ENCODE results near the gene MICU2. TPM values are rescaled to one million over a fixed set of nuclear protein-coding genes. Genes with fewer than 3 reads are reported as not detected.

The MICU2 gene
- total RNA-seq, 1 experiment from 2014 or later = 16.3 TPM

DNA sequence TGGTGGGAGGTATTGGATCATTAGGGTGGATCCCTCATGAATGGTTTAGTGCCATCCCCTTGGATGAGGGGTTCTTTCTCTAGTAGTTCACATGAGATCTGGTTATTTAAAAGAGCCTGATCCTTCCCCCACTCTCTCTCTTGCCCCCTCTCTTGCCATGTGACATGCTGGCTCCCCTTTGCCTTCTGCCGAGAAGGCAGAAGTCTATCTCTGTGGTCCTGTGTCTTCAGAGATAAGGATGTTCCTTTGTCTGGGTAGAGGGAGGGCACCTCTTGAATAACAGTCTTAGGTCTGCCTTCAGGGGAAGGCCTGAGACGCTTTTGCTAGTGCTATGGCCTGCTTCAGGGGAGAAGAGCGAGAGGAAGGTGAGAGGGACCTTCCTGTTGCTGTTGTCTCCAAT lies 142.8 kb downstream of the MICU2 start:
- CTCF ChIA-PET = no interaction called here
- DNase-seq = no peak
- Mint-ChIP-seq H3K27me3 (ENCODE audit: unreplicated experiment) (no peaks in the 10 kb centered on the region), H3K27ac (ENCODE audit: unreplicated experiment) (no peak overlapping the region), H3K36me3 (ENCODE audit: insufficient read depth, unreplicated experiment) (peaks cover 21% of the 10 kb centered on the region), H3K4me1 (ENCODE audit: low read depth, unreplicated experiment) (peaks cover 21% of the 10 kb centered on the region), H3K4me3 (ENCODE audit: low read depth, unreplicated experiment) (no peak overlapping the region), H3K9me3 (ENCODE audit: low read depth, unreplicated experiment) (no peaks in the 10 kb centered on the region)
- intact Hi-C loops (cut with micrococcal nuclease; ENCODE audit: unreplicated experiment) = no loop called here
- TF ChIP-seq, protein P1, sequence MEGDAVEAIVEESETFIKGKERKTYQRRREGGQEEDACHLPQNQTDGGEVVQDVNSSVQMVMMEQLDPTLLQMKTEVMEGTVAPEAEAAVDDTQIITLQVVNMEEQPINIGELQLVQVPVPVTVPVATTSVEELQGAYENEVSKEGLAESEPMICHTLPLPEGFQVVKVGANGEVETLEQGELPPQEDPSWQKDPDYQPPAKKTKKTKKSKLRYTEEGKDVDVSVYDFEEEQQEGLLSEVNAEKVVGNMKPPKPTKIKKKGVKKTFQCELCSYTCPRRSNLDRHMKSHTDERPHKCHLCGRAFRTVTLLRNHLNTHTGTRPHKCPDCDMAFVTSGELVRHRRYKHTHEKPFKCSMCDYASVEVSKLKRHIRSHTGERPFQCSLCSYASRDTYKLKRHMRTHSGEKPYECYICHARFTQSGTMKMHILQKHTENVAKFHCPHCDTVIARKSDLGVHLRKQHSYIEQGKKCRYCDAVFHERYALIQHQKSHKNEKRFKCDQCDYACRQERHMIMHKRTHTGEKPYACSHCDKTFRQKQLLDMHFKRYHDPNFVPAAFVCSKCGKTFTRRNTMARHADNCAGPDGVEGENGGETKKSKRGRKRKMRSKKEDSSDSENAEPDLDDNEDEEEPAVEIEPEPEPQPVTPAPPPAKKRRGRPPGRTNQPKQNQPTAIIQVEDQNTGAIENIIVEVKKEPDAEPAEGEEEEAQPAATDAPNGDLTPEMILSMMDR (IDR thresholded peaks at IDR 0.05; ENCODE audit: unreplicated experiment) = no peak
- BruUV-seq (replicated peaks) = no TSS peak

DNA sequence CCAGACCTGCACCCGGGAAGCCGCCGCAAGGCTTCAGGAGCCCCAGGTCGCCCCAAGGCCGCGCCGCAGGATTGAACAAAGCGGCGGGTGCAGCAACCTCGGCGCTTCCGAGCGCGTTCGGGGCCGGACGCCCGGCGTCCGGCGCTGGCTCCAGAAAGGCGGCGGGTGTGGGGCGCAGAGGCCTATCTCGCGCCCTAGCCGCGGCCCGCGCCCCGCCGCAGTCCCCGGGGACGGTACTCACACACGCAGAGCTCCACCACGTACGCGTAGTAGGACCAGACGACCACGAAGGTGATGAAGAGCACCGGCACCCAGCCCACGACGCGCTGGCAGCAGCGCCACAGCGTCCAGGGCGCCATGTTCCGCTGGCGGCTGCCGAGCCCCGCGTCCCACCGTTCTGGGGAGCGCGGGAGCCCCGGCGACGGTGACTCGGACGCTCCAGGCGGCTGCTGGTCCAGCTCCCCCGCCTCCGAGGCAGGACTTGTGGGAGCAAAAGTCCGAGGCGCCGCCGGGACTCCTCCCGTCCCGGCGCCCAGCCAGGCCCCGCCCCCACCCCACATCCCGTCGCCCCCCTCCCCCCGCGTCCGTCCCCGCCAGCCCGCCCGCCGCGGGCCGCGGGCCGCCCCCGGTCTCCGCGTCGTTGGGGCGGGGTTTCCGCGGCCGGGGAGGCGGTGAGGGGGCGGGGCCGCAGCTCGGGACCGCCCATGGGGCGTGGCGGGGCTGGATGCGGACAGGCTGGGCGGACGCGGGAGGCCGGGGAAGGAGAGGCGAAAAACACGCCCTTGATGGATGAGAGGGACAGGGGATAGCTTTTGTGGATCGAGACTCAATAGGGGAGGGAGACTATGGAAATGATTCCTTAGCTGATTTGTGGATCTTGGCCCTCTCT lies 144.9 kb downstream of the MICU2 start, which contains the start of gene ZDHHC20:
Gene ZDHHC20 (minus strand): TSS at position 491 of the 889 bp plus-strand sequence. CDS start 132 bp downstream, at position 359.
- intact Hi-C loops (cut with micrococcal nuclease; ENCODE audit: unreplicated experiment) = loop anchor here (5.0 kb wide), 1 partner anchor 57 kb away; no protein-coding TSS in a partner anchor
- Mint-ChIP-seq H3K9me3 (ENCODE audit: low read depth, unreplicated experiment) (no peaks in the 10 kb centered on the region), H3K36me3 (ENCODE audit: insufficient read depth, unreplicated experiment) (peaks cover 21% of the 10 kb centered on the region), H3K4me3 (ENCODE audit: low read depth, unreplicated experiment) (peak within 1 kb of the TSS; percentile 86), H3K27me3 (ENCODE audit: unreplicated experiment) (no peaks in the 10 kb centered on the region), H3K4me1 (ENCODE audit: low read depth, unreplicated experiment) (peaks cover 15% of the 10 kb centered on the region), H3K27ac (ENCODE audit: unreplicated experiment) (peak within 1 kb of the TSS; percentile 39)
- peak; percentile 91 for DNase-seq
- TF ChIP-seq, protein P1 (IDR thresholded peaks at IDR 0.05; ENCODE audit: unreplicated experiment) = no peak
- CTCF ChIA-PET = no interaction called here
- BruUV-seq (replicated peaks) = no TSS peak

DNA sequence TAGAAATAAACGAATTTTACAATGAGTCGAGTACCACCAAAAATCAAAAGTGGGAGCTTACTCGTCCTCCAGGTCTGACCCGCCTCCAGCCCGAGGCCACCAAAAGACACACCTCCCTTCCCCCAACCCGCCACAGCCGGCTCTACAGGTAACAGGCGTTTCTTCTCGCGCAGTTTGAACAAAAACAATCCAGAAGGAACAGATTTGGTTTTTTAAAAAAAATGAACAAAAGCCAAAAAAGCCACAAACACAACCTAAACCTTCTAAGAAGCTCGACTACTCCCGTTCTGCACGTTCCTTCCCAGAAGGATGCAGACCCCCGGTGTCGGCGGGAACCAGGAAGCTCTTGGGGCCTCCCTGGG lies 145.5 kb downstream of the MICU2 start:
- BruUV-seq (replicated peaks) = TSS peak; percentile 30
- TF ChIP-seq, protein P1 (IDR thresholded peaks at IDR 0.05; ENCODE audit: unreplicated experiment) = no peak
- peaks cover 16% of the 10 kb centered on the region for H3K4me1 Mint-ChIP-seq (ENCODE audit: low read depth, unreplicated experiment)
- CTCF ChIA-PET = no interaction called here
- H3K36me3 Mint-ChIP-seq (ENCODE audit: insufficient read depth, unreplicated experiment) = peaks cover 21% of the 10 kb centered on the region
- intact Hi-C loops (cut with micrococcal nuclease; ENCODE audit: unreplicated experiment) = loop anchor here (5.0 kb wide), 1 partner anchor 56 kb away; no protein-coding TSS in a partner anchor
- no peaks in the 10 kb centered on the region for H3K9me3 Mint-ChIP-seq (ENCODE audit: low read depth, unreplicated experiment)
- peak overlapping the region; percentile 86 for H3K4me3 Mint-ChIP-seq (ENCODE audit: low read depth, unreplicated experiment)
- peak overlapping the region; percentile 39 for H3K27ac Mint-ChIP-seq (ENCODE audit: unreplicated experiment)
- H3K27me3 Mint-ChIP-seq (ENCODE audit: unreplicated experiment) = no peaks in the 10 kb centered on the region
- peak; percentile 52 for DNase-seq

GRCh38 chr13:21453387-21454081 lies 150.4 kb downstream of the MICU2 start:
- no peak for DNase-seq
- no peaks in the 10 kb centered on the region for H3K9me3 Mint-ChIP-seq (ENCODE audit: low read depth, unreplicated experiment)
- no peak overlapping the region for H3K4me3 Mint-ChIP-seq (ENCODE audit: low read depth, unreplicated experiment)
- CTCF ChIA-PET = no interaction called here
- H3K4me1 Mint-ChIP-seq (ENCODE audit: low read depth, unreplicated experiment) = peaks cover 16% of the 10 kb centered on the region
- H3K36me3 Mint-ChIP-seq (ENCODE audit: insufficient read depth, unreplicated experiment) = peaks cover 18% of the 10 kb centered on the region
- no peaks in the 10 kb centered on the region for H3K27me3 Mint-ChIP-seq (ENCODE audit: unreplicated experiment)
- BruUV-seq (replicated peaks) = no TSS peak
- intact Hi-C loops (cut with micrococcal nuclease; ENCODE audit: unreplicated experiment) = no loop called here
- TF ChIP-seq, protein P1 (IDR thresholded peaks at IDR 0.05; ENCODE audit: unreplicated experiment) = no peak
- no peak overlapping the region for H3K27ac Mint-ChIP-seq (ENCODE audit: unreplicated experiment)
